Measurements from ENCODE around the gene PDE4A.
"Not testable (repeated sequence)": the region's sequence is repeated elsewhere in the genome, so short reads cannot be mapped to it uniquely, and the experiment has no call there.

PDE4A gene

DNA sequence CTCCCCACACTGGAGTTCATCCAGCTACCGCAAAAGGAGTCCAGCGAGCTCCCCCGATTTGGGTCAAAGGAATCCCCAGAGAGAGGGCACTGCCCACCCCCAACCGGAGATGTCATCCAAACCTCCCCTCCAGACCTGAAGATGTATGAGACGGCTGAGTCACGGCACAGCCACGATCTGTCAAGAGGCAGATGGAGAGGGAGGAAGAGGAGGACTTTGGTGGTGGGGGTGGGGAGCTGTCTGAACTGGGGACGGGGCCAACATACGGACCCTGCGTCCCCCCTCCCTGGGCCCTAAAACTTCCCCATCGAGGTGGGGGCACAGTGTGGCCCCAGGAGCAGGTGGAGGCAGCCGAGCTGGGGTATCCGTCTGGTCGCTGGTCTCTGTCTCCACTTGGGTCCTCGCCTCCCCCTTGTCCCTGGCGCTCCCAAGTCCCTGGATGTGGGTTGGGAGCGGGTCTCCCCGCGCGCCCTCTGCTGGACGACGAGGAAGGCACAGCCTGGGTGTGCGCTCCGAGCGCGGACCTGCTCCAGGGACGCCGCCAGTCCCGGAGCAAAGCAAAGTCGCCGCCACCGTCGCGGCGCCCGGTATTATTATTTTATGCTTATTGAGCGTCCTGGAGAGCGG is 3.8 kb downstream of the PDE4A start:
- in situ Hi-C loops (cut with HindIII; ENCODE audit: low sequenced_read_pairs), result no loop called here

GRCh38 chr19:10427169-10427568 is 6.8 kb downstream of the PDE4A start:
- in situ Hi-C loops (cut with HindIII; ENCODE audit: low sequenced_read_pairs), result no loop called here

- in situ Hi-C loops (cut with HindIII; ENCODE audit: low sequenced_read_pairs), result no loop called here
Measured at GRCh38 chr19:10428996-10429381, 8.7 kb downstream of the PDE4A start.

DNA sequence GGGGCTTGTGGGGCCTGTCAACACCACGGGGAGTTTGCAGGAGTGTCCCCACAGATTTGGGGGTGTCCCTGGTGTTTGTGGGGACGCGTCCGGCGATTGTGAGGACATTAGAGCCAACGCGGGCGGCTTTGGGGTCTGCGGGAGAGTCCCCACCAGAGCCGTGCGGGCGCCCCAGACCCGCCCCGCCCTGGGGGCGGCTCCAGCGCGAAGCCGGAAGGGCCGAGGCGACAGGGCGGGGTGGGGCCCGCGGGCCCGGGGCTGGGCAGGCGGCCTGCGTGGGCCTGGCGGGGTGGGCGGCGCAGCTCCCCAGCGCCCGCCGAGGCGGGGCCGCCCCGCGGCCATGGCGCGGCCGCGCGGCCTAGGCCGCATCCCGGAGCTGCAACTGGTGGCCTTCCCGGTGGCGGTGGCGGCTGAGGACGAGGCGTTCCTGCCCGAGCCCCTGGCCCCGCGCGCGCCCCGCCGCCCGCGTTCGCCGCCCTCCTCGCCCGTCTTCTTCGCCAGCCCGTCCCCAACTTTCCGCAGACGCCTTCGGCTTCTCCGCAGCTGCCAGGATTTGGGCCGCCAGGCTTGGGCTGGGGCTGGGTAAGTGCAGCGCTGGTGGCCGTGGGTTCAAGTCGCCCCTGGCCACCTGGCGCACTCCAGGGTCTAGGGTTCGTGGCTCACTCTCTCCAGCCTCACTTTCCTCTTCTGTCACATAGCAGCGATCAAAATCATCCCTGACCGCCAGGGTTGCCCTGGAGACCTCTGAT is 10.3 kb downstream of the PDE4A start:
- in situ Hi-C loops (cut with HindIII; ENCODE audit: low sequenced_read_pairs), result no loop called here

GRCh38 chr19:10431254-10431942 is 11.1 kb downstream of the PDE4A start:
- in situ Hi-C loops (cut with HindIII; ENCODE audit: low sequenced_read_pairs), result no loop called here

DNA sequence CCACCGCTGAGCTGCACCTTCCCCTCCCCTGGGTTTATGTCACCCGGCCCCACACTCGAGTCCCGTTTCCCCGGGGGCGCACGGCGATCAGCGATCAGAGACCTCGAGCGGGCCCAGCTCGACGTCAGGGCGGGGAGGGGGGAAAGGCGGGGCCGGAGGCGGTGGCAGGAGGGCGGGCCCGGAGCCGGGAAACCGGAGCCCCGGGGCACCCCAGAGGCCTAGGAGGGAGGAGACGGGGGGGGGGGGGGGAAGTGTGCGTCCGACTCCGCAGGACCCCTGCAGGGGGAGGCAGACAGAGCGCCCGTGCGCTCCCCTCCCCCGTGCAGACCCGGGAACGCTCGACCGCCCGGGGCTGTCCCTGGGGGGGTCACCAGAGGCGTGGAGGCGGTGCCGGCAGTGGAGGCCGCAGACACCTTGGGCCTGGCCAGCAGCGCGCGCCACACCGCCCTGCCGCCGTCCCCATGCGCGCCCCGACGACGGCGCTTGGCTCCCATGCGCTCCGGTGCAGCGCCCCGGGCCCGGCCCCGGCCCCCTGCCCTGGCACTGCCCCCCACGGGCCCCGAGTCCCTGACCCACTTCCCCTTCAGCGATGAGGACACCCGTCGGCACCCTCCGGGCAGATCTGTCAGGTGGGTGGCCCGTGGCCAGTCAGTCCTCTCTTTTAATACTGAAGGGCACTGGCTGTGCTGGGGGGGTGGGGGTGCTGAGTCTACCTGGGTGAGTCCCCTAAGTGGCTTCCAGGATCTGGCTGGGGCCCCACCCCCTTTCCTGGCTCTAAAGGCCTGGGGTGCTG is 11.8 kb downstream of the PDE4A start:
- in situ Hi-C loops (cut with HindIII; ENCODE audit: low sequenced_read_pairs), result no loop called here

GRCh38 chr19:10432736-10433130 is 12.4 kb downstream of the PDE4A start:
- in situ Hi-C loops (cut with HindIII; ENCODE audit: low sequenced_read_pairs), result no loop called here

DNA sequence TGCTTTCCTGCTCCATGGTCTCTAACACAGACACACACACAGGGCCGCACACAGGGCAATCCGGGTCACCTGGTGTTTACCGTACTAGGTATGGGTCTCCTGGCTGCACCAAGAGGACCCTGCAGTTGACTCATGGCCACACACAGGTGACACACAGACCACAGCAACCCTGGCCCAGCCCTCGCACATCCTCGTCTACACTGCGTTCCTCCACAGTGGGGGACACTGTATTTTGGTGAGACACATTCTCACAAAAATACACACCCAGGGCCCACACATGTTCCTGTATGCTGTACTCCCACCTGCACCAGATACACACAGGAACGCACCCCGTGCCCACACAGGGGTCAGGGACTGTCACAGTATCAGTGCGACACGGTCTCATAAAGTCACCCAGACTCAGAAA is 12.8 kb downstream of the PDE4A start:
- in situ Hi-C loops (cut with HindIII; ENCODE audit: low sequenced_read_pairs), result no loop called here

DNA sequence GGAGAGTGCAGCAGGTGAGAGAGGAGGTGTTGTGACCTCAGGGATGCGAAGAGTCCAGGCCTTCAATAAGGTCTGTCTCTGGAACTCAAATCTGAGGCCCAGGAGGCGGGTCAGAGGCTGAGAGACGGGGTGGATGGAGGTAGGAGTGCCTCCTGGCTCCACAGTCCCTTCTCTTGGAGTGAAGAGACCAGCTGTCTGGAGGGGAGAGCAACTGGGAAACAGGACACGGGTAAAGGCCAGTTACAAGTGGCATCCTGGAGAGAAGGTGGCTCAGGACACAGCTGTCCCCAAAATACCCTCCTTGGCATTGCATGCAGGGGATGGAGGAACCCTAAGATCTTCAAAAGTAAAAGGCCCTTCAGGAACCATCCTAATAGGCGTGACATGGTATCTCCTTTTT is 19.2 kb downstream of the PDE4A start:
- in situ Hi-C loops (cut with HindIII; ENCODE audit: low sequenced_read_pairs), result no loop called here

- in situ Hi-C loops (cut with HindIII; ENCODE audit: low sequenced_read_pairs), result no loop called here
Measured at GRCh38 chr19:10442698-10443097, 22.4 kb downstream of the PDE4A start.

DNA sequence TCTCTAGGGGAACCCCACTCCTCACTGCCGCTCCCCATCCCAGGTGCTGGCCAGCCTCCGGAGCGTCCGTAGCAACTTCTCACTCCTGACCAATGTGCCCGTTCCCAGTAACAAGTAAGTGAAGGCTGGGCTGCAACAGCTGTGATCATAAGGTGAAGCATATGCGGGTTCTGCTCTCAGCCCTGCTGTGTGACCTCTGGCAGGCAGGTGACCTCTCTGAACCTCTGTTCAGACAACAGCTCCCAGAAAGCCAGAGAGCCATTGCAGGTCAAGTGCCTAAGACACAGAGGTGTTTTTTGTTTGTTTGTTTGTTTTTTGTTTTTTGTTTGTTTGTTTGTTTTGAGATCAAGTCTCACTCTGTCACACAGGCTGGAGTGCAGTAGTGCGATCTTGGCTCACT is 28.7 kb downstream of the PDE4A start:
- in situ Hi-C loops (cut with HindIII; ENCODE audit: low sequenced_read_pairs), result no loop called here

- in situ Hi-C loops (cut with HindIII; ENCODE audit: low sequenced_read_pairs), result no loop called here
Measured at GRCh38 chr19:10450191-10450852, 30.0 kb downstream of the PDE4A start.

GRCh38 chr19:10450853-10451609 is 30.7 kb downstream of the PDE4A start:
- in situ Hi-C loops (cut with HindIII; ENCODE audit: low sequenced_read_pairs), result no loop called here

DNA sequence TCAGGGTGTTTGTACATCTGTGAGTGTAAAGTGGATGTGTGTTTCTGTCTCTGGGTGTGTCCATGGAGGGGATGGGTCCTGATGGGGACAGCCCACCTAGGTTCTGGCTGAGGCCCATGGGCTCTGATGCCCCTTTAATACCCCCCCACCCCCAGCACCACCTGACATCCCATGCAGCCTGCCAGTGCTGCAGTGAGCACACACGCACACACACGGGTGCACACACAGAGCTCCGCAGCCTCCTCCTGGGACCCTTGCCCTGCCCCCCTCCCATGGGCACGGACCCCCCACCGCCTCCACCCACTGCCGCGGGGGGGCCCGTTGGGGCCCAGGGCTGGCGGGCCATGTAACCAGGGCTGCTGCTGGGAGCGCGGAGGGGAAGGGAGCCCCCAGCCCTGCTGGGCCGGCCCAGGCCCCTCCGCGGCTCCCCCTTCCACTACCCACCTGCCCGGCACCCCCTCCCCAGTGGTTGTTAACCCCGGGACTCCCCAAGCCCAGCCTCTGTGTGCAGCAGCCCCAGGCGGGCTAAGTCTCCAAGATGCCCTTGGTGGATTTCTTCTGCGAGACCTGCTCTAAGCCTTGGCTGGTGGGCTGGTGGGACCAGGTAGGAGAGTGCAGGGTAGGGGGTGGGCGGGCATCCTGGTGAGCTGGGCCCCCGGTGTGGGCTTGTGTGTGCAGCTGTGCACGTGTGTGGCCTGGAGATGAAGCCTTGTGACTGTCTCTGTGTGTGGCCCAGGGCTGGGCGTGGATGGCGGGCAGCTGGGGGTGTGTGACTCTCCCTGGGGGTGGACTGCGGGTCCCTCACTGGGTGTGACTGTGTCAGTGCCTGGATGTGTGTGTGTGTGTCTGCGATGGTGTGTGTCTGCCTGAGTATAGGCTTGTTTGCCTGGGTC is 32.6 kb downstream of the PDE4A start:
- in situ Hi-C loops (cut with HindIII; ENCODE audit: low sequenced_read_pairs), result no loop called here

DNA sequence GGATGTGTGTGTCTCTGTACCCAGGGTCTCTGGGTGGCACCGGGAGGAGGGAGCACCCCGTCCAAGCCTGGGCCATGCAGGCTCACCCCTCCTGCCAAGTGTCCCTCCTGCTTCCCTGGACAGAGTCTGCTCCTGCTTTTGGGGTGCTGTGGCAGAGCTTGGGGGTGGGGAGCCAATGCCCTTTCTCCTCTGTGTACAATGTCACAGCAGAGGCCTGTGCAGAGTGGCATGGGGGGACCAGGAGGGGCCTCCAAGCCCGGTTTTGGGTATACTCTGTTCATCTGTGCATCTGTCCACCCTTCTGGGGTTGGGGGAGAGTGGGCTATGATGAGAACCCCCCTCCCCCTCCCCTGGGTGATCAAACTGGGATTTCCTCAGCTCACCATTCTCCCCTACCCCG is 33.5 kb downstream of the PDE4A start:
- in situ Hi-C loops (cut with HindIII; ENCODE audit: low sequenced_read_pairs), result no loop called here

- in situ Hi-C loops (cut with HindIII; ENCODE audit: low sequenced_read_pairs), result no loop called here
Measured at GRCh38 chr19:10454267-10454666, 33.9 kb downstream of the PDE4A start.

- in situ Hi-C loops (cut with HindIII; ENCODE audit: low sequenced_read_pairs), result not testable (repeated sequence)
Measured at GRCh38 chr19:10458733-10459132, 38.4 kb downstream of the PDE4A start.

GRCh38 chr19:10460714-10461046 is 40.3 kb downstream of the PDE4A start:
- in situ Hi-C loops (cut with HindIII; ENCODE audit: low sequenced_read_pairs), result no loop called here
